Endometrium (tissue), 2 donors: Measurements from ENCODE around the gene RBMS1.
A peak's percentile ranks its signal among the peaks of the same experiment; 100 is the strongest.

ENCODE experiments used
- FAIRE-seq: peaks from 2 replicates; lab custom pipeline; 2012; peaks lifted over from hg19 to GRCh38; lab: Jason Lieb, UNC
- donor health status: control.
- donor health status: control.

The RBMS1 gene, protein sequence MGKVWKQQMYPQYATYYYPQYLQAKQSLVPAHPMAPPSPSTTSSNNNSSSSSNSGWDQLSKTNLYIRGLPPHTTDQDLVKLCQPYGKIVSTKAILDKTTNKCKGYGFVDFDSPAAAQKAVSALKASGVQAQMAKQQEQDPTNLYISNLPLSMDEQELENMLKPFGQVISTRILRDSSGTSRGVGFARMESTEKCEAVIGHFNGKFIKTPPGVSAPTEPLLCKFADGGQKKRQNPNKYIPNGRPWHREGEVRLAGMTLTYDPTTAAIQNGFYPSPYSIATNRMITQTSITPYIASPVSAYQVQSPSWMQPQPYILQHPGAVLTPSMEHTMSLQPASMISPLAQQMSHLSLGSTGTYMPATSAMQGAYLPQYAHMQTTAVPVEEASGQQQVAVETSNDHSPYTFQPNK

DNA sequence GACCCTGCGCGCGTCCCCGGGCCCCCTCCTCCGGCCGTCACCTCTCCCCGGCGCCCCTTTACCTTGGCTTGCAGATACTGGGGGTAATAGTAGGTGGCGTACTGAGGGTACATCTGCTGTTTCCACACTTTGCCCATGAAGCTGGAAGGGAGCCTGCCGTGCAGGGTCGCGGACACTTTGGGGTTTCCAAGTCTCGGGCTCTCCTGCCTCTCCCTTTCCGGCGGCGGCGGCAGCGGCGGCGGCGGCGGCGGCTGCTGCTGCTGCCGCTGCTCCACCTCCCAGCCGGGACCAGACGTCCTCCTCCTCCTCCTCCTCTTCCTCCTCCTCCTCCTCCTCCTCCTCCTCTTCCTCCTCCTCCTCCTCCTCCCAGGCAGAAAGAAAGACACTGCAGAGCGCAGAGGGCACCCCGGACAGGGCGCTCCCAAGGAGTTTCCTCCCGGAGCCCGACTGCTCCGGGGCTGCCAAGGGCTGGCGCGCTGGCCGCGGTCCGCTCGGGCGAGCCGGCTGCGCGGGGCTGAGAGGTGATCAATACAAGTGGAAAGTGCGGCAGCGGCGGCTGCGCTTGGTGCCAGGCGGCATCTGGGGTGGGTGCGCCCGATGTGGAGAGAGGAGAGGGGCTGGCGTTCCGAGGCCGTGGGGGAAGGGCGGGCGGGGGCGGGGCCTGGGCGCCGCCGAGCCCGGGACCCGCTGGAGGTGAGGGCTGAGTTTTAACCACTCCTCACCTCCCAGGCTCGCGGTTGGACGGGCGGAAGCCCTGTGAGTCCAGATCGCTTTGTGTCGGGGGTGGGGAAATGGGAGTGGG, at the start of gene RBMS1:
Gene RBMS1 (minus strand): TSS at position 581 of the 802 bp plus-strand sequence. CDS start 444 bp downstream, at position 137.
- no peak for FAIRE-seq

DNA sequence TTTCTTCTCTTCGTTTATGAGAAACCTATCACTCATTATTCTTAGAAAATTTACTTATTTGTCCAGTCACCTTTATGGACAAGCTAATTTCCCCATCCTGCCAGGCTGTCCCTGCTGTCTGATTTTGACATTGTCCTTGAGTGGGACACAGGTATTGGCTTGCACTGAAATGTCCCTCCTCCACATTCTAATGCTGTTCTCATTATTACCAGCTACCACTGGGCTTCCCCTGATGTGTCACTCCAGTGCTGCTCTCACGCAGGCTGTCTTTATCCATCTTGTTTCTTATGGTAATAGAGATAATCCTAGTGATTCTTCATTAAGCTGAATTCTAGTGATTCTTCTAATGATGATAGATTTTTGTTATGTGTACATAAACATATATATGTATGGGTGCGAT, 48.1 kb upstream of the RBMS1 start:
- no peak for FAIRE-seq

DNA sequence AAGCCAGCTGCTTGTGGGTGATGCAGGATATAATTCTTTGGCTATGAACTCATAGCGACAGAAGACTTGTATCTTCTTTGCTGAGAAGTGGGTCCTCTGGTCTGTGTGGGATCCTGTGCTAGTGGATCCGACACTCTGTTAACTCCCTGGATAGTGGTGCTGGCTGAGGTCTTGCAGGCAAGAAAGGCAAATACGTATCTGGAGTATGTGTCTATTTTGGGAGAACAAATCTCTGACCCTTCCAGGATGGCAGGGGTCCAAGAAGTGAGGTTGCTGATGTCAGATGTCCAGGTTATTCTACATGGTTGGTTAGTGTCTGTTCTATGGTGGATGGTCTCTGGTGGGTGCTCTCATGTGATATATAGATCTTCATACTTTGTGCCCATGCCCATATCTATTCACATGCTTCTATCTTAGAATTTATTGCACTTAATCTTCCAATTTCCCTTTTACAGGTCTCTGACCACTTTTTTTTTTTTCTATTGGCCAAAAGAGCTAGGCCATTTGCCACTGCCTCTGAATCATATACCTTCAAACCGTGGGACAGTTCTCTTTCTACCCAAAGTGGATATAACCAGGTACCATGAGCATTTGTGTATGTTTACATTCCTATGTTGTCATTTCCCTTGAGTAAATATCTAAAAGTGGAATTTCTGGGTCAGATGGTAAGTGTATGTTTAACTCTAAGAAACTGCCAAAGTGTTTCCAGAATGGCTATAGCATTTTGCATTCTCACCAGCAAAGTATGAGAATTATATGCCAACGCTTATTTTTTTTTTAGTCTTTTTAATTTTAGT, 45.1 kb upstream of the RBMS1 start:
- no peak for FAIRE-seq

DNA sequence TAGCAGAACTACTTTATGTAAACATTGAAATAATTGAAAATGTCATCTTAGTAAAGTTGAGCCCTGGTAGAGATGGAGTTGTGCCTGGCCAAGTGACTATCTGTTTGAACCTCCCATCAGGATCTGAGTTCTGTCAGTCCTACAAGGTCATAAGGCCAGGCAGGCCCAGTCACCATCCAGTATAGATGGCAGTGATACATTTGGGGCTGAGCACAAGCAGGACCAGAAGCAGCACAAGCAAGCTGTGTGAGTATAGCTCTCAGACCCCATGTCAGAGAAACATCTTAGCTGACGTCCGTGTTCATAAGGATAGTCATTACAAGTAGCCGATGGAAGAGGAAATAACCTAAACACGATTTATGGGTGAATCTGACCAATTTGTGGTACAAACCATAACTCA, 44.5 kb upstream of the RBMS1 start:
- FAIRE-seq: no peak

DNA sequence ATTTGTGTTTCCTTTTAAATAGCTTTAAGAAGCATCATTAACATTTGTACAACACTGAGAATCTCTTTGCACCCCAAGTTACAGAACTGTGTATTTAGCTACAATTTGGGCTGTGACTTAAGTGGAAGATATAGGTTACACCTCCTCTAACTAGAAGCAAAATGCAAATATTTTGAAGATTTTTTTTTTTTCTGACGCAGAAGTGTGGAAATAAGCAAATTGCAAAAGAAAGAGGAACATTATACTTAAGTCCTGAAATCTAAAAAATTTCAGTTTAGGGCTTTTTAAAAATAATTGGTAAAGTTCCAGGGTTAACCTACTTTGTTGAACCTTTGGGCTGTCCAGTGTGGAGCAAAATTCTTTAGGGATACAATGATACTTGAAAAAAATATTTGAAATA, 41.4 kb upstream of the RBMS1 start:
- FAIRE-seq: no peak

DNA sequence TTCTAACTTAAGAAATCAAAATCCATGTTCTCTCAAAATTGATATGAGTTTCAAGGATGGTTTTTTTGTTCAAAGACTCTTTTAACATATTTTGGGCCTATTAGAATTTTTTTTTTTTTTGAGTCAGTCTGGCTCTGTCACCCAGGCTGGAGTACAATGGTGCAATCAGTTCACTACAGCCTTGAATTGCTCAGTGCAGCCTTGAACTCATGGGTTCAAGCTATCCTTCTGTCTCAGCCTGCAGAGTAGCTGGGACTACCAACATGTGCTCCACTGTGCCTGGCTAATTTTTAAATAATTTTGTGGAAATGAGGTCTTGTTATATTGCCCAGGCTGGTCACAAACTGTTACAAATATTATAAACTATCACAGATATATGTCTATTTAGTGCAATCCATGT, 40.6 kb upstream of the RBMS1 start:
- FAIRE-seq: no peak

DNA sequence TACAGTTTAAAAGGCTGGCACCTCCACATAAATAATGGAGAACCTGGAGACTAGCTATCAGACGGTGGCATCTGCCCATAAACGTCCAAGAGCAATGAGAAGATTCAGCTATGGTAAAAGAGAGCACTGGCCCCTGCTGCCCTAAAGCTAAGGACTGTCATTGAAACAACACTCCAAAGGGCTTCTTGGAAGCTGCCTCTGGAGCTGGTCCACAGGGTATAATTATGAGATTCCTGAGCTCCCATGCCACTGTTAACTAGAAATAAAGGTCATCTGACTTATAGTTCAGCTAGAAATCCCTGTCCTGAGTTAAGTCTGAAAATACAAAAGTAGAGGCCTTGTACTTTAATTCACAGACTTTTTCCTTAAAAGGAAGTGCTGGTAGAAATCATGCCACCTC, 39.9 kb upstream of the RBMS1 start:
- FAIRE-seq: no peak

DNA sequence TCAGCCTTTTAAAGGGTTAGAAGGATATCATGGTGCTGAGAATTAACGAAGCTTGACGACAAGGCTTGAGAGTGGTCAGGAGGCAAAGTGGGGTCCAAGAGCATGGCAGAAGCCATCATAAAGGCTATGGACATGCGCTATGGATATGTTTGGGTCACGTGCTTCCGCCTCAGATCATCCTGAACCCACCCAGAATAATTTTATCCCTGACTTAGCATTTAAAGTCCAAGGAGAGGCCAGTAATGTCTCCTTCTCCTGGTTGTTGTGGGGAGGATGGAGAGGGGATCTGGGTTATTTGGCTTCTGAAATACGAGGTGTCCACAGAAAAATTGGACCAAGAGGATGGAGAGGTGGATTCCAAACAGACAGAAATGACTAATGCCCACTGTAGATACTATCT, 38.8 kb upstream of the RBMS1 start:
- FAIRE-seq: no peak

DNA sequence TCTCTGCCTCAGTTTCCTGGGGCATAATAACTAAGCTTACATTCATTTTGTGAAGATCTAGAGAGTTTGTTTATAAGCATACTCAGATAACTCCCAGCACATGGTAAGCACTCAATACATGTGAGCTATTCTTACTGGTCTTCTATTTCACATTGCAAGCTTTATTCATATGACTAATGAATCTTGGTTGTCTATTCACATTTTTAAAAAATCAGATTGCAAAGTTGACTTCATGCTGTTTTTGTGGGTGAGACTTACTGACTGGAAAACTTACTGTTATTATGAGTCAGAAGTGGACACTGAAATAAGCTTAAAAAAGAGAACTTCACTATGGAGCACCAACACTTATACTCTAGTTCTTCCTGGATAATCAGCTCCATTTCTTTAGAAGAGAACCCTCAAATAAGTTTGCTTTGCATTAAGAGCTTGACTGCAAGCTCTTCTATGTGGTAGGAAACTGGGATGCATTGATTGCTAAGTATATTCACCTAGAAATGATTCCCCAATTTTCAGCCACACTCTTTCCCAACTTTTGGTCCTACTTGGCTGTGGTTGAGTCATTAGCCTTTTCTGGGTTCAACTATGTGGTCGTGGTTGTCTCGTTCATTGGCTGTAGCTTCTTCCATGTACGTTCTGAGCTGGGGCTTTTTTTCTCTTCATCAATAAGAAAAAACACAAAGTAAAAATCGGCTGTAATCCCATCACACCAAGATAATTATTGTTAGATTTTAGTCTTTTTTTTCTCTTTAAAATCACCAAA, 29.5 kb upstream of the RBMS1 start:
- no peak for FAIRE-seq

DNA sequence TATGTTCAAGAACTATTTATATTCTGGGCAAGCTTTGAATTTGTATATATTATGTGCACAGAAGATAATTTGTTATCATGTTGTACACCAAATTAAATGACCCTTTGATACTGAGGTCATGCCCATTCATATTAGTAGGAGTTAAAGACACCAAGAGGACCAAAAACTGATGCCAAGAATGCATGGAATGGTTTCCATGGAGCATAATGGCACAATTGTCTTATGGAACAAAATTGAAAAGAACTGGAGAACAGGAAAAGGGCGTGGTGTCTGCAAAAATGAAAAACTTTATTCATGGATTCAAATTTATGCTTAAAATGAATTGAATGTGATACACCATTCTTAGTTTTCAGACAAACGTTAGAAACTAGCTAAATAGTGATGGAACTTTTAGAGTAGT, 24.1 kb upstream of the RBMS1 start:
- no peak for FAIRE-seq

DNA sequence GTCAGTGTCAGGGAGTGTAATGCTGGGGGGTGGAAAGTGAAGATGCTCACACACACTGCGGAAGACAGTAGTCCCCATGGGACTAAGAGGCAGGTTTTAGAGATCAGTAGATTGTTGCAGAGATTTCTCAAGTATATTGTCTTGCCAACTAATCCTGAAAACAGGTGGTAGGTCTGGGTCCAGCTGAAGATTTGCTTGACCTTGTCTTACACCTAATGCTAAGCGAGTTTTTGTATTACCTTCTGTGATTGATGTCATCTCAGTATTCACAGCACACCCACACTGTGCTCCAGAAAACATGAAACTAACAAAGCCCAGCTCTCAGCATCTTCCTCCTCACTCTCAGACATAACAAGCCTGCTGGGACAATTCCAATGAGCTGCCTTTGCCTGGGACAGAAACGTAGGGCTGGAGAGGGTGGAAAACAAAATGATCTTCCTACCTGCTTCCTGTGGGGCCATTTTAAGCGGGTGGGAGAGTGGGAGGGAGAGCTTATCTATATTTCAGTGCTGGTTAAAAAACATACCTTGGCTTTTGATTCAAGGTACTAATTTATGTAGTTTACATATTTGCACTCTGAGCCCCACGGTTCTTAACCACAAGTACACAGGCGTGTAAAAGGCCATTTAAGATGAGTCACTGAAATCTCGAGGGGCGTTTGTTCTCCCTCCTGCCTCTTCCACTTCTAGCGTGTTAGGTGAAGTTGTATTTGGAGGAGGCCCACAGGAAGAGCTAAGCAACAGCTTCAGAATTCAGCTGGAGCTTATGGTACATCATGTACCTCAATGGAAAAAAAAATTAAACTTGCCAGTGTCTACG, 23.1 kb upstream of the RBMS1 start:
- no peak for FAIRE-seq

DNA sequence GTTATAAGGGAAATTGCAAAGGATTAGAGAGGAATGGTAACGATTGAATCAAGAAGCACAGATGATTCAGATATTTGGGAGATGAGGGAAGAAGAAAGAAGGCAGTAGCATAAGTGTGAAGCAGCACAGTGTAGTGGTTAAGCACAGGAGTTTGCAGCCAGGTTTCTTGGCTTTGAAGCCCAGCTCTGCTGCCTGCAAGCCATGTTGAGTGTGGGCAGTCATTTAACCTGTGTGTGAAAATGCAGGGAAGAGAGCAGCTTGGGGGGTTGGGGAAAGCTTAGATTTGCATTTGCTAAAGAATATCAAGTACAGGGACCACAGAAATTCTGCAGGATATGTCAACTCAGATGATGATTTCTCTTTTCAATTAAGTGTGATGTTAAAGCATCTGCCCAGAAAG, 21.5 kb upstream of the RBMS1 start:
- FAIRE-seq: no peak

DNA sequence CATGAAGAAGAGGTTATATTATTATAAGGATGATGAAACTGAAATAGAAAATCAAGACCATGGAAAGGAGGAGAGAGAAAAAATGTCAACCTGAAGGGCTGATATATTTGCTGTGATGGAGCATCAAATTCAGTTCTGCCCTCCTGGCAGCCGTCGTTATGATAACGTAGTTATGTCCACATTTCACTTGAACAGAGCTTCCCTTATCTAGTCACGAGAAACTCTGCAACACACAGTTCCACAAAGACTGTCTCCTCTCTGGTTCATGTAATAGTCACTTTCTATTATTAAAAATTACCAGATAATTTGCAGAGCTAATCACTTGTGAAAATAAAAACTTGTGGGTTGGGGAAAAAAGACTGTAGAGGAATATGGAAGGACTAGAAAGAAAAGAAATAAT, 19.5 kb upstream of the RBMS1 start:
- no peak for FAIRE-seq

DNA sequence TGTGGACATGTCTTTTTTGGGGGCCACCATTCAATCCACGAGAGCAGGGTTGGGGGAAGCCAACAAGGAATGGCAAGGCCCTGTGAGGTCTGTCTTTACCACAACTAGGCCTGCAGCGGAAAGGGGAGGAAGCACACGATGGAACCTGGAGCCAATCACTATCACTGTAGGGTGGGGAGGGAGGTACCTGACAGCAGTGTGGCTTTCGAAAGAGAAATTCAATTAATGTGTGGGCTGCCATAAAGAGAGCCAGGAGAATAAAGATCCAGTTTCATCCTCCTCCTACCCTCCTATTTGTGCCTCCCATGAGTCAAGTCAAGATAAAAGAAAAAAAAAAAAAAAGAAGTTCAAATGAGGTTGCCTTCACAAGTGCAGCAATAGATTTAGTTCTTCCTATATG, 18.9 kb upstream of the RBMS1 start:
- FAIRE-seq: no peak

DNA sequence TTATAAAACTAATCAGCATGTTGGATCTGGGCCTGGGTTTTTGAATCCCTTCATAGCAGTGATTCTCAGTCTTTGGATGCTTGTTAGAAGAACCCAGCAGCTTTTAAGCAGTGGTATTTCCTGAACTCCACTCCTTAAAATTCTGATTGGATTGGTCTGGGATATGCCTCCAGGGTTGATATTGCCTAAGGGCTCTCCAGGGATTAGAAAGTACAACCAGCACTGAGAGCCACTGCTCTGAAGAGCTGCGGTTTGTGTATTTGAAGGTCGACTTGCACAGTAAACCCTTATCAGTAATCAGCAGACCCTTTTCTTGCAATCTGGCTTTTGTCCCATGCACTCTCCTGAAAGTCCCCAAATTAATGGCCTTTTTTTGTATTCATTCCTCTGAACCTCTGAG, 17.0 kb upstream of the RBMS1 start:
- FAIRE-seq: no peak

DNA sequence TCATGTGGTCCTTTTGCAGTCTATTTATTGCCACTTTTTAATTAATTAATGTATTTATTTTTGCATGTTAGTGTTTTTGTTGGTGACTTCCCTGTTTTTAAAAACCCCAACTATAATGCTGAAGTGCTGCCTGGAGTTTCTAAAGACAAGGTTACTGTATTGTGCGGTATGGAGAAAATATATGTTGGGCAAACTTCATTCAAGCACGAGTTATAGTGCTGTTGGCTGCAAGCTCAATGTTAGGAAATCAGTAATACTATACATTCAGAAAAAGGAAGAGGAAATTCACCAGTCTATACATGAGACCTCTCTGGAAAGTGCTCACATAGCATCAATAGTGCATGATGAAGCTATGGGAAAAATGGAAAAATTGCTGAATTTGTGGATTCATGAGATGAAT, 15.4 kb upstream of the RBMS1 start:
- no peak for FAIRE-seq

DNA sequence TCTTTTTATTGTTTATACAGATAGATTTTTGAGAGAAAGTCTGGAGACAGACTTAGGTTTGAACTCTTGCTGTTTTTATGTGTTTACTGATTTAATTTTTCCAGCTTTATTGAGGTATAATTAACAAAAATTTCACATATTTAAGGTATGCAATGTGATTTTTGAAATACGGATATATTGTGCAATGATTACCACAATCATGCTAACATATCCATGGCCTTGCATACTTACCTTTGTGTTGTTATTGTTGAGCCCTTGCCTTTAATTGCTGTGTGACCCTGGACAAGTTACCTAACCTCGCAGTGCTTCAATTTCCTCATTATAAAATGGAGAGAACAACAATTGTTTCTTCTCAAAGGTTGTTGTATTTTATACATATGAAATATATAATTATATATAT, 13.9 kb upstream of the RBMS1 start:
- FAIRE-seq: no peak

DNA sequence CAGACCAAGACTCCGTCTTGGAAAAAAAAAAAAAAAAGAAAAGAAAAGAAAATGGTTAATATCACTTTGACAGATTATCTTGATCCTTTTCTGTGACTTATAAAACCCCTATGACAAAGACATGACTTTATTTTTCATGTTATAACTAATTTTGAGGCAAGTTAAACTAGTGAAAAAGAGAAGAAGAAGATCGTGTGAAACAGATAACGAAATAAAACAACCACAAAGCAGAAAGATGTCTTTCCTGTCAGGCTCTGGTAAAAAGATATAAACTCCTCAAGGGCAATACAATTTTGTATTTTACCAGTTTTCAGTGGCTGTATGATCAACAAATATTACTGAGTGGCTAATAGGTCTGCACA, 13.4 kb upstream of the RBMS1 start:
- FAIRE-seq: no peak

DNA sequence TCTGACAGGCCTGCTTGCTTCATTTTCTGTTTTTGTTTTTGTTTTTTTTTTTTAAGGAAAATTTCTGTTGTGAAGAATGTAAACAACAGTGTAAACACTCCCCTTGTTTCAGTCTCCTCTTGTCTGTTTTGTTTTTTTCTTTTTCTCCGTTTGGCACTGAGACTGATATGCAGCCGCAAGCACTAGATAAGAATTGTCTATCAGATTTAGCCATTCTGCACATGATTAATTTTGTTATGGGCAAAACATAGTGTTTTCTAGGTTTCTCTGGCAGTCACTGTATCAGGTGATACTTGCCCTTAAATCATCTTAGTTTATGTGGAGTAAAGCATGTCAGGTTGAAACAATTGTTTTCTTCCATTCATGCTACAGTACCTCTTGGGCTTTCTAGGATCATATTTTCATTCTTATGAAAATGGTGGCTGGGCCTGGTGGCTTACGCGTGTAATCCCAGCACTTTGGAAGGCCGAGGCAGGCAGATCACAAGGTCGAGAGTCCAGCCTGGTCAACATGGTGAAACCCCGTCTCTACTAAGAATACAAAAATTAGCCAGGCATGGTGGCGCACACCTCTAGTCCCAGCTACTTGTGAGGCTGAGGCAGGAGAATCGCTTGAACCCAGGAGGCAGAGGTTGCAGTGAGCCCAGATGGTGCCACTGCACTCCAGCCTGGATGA, 12.9 kb upstream of the RBMS1 start:
- FAIRE-seq: peak; percentile 75

DNA sequence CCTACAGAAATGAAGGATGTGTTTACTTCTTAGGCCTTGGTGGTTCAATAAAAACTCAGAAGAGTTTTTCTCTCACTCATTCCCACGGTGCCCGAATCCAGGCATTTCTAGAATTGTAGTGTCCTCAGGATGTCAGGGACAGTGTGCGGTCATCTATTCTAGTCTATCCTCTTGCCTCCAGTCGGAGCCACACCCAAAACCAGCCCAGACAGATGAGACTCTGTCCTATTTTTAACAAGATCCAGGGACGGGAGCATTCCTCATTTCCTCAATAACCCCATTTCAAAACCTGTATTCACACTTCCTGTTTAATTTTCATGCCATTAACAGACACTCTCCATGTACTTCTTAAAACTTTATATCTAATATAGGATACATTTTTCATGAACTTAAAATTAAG, 11.6 kb upstream of the RBMS1 start:
- no peak for FAIRE-seq

DNA sequence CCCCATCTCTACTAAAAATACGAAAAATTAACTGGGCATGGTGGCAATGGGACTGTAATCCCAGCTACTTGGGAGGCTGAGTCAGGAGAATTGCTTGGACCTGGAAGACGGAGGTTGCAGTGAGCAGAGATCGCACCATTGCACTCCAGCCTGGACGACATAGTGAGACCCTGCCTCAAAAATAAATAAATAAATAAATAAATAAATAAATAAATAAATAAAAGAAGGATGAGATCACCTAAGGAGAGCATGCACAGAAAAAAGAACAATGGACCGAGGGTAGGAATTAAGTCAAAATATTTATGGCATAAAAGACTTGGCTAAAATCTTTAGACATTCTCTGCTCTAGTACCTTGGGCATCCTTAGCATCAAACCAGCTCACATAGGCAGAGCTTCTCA, 8.9 kb upstream of the RBMS1 start:
- FAIRE-seq: no peak
